ENCODE measurements around the gene CREB5.

- TF ChIP-seq MAX (IDR thresholded peaks at IDR 0.05) (no peak), NFIC (IDR thresholded peaks at IDR 0.05) (no peak), FOXM1 (IDR thresholded peaks at IDR 0.05; ENCODE audit: borderline replicate concordance, low read depth) (no peak), YY1 (IDR thresholded peaks at IDR 0.05; ENCODE audit: low read depth) (no peak), EP300 (IDR thresholded peaks at IDR 0.05; ENCODE audit: borderline replicate concordance) (no peak)
Measured at GRCh38 chr7:28595076-28595475, 182.8 kb downstream of the CREB5 start.
